ENCODE data around the gene RABEP2. TPM values are rescaled to one million over a fixed set of nuclear protein-coding genes. Genes with fewer than 3 reads are reported as not detected.
A peak's percentile ranks its signal among the peaks of the same experiment; 100 is the strongest.

RABEP2 gene
- total and polyA plus RNA-seq, 9 of the 15 experiments (the other 6 are each of a cell fraction or from before 2014, with no cell fraction given) = 0.15 to 13.4 (median 3.5) TPM

DNA sequence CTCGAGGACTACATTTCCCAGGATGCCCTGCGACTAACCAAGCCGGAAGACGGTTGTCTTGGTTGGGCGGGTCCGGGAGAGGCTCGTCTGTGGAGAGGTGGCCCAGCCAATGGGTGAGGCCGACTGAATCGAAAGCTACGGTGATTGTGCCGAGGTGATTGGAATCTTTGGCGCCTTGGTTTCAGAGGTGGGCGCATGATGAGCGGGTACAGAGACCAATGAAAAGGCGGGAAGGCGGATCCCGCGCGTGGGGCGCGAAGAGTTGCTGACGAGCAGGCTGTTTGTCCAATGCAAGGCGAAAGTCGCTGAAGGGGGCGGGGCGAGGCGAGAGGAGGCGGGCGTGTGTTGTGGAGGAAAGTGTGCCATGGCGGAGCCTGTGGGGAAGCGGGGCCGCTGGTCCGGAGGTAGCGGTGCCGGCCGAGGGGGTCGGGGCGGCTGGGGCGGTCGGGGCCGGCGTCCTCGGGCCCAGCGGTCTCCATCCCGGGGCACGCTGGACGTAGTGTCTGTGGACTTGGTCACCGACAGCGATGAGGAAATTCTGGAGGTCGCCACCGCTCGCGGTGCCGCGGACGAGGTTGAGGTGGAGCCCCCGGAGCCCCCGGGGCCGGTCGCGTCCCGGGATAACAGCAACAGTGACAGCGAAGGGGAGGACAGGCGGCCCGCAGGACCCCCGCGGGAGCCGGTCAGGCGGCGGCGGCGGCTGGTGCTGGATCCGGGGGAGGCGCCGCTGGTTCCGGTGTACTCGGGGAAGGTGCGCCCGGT, 25.8 kb upstream of the RABEP2 start, which contains the start of gene NFATC2IP (continued):
- TF ChIP-seq, protein P1, sequence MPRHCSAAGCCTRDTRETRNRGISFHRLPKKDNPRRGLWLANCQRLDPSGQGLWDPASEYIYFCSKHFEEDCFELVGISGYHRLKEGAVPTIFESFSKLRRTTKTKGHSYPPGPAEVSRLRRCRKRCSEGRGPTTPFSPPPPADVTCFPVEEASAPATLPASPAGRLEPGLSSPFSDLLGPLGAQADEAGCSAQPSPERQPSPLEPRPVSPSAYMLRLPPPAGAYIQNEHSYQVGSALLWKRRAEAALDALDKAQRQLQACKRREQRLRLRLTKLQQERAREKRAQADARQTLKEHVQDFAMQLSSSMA (CRISPR knock-in tag; IDR thresholded peaks at IDR 0.05) = no peak
- no peak for TF ChIP-seq NFIC (IDR thresholded peaks at IDR 0.05)
- TF ChIP-seq, protein P2, sequence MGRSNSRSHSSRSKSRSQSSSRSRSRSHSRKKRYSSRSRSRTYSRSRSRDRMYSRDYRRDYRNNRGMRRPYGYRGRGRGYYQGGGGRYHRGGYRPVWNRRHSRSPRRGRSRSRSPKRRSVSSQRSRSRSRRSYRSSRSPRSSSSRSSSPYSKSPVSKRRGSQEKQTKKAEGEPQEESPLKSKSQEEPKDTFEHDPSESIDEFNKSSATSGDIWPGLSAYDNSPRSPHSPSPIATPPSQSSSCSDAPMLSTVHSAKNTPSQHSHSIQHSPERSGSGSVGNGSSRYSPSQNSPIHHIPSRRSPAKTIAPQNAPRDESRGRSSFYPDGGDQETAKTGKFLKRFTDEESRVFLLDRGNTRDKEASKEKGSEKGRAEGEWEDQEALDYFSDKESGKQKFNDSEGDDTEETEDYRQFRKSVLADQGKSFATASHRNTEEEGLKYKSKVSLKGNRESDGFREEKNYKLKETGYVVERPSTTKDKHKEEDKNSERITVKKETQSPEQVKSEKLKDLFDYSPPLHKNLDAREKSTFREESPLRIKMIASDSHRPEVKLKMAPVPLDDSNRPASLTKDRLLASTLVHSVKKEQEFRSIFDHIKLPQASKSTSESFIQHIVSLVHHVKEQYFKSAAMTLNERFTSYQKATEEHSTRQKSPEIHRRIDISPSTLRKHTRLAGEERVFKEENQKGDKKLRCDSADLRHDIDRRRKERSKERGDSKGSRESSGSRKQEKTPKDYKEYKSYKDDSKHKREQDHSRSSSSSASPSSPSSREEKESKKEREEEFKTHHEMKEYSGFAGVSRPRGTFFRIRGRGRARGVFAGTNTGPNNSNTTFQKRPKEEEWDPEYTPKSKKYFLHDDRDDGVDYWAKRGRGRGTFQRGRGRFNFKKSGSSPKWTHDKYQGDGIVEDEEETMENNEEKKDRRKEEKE (IDR thresholded peaks at IDR 0.05; ENCODE audit: borderline replicate concordance in 1 of 2, control insufficient read depth in 1 of 2, low read depth in 2 of 2, low read length in 1 of 2) = no peak
- TF ChIP-seq, protein P3, sequence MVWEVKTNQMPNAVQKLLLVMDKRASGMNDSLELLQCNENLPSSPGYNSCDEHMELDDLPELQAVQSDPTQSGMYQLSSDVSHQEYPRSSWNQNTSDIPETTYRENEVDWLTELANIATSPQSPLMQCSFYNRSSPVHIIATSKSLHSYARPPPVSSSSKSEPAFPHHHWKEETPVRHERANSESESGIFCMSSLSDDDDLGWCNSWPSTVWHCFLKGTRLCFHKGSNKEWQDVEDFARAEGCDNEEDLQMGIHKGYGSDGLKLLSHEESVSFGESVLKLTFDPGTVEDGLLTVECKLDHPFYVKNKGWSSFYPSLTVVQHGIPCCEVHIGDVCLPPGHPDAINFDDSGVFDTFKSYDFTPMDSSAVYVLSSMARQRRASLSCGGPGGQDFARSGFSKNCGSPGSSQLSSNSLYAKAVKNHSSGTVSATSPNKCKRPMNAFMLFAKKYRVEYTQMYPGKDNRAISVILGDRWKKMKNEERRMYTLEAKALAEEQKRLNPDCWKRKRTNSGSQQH (CRISPR knock-in tag; IDR thresholded peaks at IDR 0.05) = no peak
- TF ChIP-seq RAD21 (CRISPR knock-in tag; conservative IDR thresholded peaks at IDR 0.05 in 1 of 2, IDR thresholded peaks at IDR 0.05 in 1 of 2) = no peak
- TF ChIP-seq PRPF4 (IDR thresholded peaks at IDR 0.05; ENCODE audit: insufficient read depth, low read depth, low read length, poor library complexity, severe bottlenecking) = no peak
- TF ChIP-seq, protein P4, sequence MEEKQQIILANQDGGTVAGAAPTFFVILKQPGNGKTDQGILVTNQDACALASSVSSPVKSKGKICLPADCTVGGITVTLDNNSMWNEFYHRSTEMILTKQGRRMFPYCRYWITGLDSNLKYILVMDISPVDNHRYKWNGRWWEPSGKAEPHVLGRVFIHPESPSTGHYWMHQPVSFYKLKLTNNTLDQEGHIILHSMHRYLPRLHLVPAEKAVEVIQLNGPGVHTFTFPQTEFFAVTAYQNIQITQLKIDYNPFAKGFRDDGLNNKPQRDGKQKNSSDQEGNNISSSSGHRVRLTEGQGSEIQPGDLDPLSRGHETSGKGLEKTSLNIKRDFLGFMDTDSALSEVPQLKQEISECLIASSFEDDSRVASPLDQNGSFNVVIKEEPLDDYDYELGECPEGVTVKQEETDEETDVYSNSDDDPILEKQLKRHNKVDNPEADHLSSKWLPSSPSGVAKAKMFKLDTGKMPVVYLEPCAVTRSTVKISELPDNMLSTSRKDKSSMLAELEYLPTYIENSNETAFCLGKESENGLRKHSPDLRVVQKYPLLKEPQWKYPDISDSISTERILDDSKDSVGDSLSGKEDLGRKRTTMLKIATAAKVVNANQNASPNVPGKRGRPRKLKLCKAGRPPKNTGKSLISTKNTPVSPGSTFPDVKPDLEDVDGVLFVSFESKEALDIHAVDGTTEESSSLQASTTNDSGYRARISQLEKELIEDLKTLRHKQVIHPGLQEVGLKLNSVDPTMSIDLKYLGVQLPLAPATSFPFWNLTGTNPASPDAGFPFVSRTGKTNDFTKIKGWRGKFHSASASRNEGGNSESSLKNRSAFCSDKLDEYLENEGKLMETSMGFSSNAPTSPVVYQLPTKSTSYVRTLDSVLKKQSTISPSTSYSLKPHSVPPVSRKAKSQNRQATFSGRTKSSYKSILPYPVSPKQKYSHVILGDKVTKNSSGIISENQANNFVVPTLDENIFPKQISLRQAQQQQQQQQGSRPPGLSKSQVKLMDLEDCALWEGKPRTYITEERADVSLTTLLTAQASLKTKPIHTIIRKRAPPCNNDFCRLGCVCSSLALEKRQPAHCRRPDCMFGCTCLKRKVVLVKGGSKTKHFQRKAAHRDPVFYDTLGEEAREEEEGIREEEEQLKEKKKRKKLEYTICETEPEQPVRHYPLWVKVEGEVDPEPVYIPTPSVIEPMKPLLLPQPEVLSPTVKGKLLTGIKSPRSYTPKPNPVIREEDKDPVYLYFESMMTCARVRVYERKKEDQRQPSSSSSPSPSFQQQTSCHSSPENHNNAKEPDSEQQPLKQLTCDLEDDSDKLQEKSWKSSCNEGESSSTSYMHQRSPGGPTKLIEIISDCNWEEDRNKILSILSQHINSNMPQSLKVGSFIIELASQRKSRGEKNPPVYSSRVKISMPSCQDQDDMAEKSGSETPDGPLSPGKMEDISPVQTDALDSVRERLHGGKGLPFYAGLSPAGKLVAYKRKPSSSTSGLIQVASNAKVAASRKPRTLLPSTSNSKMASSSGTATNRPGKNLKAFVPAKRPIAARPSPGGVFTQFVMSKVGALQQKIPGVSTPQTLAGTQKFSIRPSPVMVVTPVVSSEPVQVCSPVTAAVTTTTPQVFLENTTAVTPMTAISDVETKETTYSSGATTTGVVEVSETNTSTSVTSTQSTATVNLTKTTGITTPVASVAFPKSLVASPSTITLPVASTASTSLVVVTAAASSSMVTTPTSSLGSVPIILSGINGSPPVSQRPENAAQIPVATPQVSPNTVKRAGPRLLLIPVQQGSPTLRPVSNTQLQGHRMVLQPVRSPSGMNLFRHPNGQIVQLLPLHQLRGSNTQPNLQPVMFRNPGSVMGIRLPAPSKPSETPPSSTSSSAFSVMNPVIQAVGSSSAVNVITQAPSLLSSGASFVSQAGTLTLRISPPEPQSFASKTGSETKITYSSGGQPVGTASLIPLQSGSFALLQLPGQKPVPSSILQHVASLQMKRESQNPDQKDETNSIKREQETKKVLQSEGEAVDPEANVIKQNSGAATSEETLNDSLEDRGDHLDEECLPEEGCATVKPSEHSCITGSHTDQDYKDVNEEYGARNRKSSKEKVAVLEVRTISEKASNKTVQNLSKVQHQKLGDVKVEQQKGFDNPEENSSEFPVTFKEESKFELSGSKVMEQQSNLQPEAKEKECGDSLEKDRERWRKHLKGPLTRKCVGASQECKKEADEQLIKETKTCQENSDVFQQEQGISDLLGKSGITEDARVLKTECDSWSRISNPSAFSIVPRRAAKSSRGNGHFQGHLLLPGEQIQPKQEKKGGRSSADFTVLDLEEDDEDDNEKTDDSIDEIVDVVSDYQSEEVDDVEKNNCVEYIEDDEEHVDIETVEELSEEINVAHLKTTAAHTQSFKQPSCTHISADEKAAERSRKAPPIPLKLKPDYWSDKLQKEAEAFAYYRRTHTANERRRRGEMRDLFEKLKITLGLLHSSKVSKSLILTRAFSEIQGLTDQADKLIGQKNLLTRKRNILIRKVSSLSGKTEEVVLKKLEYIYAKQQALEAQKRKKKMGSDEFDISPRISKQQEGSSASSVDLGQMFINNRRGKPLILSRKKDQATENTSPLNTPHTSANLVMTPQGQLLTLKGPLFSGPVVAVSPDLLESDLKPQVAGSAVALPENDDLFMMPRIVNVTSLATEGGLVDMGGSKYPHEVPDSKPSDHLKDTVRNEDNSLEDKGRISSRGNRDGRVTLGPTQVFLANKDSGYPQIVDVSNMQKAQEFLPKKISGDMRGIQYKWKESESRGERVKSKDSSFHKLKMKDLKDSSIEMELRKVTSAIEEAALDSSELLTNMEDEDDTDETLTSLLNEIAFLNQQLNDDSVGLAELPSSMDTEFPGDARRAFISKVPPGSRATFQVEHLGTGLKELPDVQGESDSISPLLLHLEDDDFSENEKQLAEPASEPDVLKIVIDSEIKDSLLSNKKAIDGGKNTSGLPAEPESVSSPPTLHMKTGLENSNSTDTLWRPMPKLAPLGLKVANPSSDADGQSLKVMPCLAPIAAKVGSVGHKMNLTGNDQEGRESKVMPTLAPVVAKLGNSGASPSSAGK (IDR thresholded peaks at IDR 0.05) = no peak
- TF ChIP-seq HIVEP1 (CRISPR knock-in tag; IDR thresholded peaks at IDR 0.05) = no peak
- peak; percentile 93 for TF ChIP-seq CXXC5 (CRISPR knock-in tag; IDR thresholded peaks at IDR 0.05)
